PFSK-1 (cell line): Measurements from ENCODE around the gene LRRC74B.

ENCODE experiments used
- FOXP2 ChIP-seq: optimal IDR thresholded peaks from 2 replicates; pipeline ENCODE3; 2011; ENCODE audit warnings: borderline replicate concordance, control low read depth, inconsistent platforms; ENCODE audit not compliant: insufficient read depth; ENCODE audit errors: extremely low read length, extremely low read depth
- POLR2AphosphoS5 ChIP-seq: IDR thresholded peaks from 2 replicates; pipeline ENCODE4 v1.6.1; 2012; ENCODE audit warnings: low read depth, mild to moderate bottlenecking, control low read depth, low read length, moderate library complexity
- REST ChIP-seq, 2 experiments: IDR thresholded peaks; 2 replicates each; pipeline versions ENCODE4 v1.6.1 to v1.8.0; 2011 to 2012; ENCODE audit warnings: low read depth in 2 of 2, low read length in 2 of 2, control low read depth in 1 of 2, inconsistent platforms in 1 of 2, mild to moderate bottlenecking in 1 of 2, moderate library complexity in 1 of 2; ENCODE audit not compliant: insufficient read depth in 1 of 2
- SIN3A ChIP-seq: IDR thresholded peaks from 2 replicates; pipeline ENCODE4 v1.6.1; 2012; ENCODE audit warnings: mild to moderate bottlenecking, low read length, moderate library complexity, borderline replicate concordance; ENCODE audit not compliant: insufficient read depth
- TAF1 ChIP-seq: IDR thresholded peaks from 2 replicates; pipeline ENCODE4 v1.6.1; 2012; ENCODE audit warnings: low read length, control low read depth, borderline replicate concordance; ENCODE audit not compliant: insufficient read depth

Gene LRRC74B

GRCh38 chr22:21025266-21025665 lies 20.5 kb upstream of the LRRC74B start:
- TF ChIP-seq SIN3A (no peak), POLR2AphosphoS5 (no peak), TAF1 (no peak), REST (IDR thresholded peaks at IDR 0.05; ENCODE audit: insufficient read depth in 1 of 2, low read depth in 2 of 2, low read length in 2 of 2) (no peak), FOXP2 (no peak)

- TF ChIP-seq REST (IDR thresholded peaks at IDR 0.05; ENCODE audit: insufficient read depth in 1 of 2, low read depth in 2 of 2, low read length in 2 of 2), result no peak
- TF ChIP-seq FOXP2, result no peak
- no peak for TF ChIP-seq POLR2AphosphoS5
- TF ChIP-seq TAF1, result no peak
- no peak for TF ChIP-seq SIN3A
Measured at GRCh38 chr22:21025763-21026755, 19.7 kb upstream of the LRRC74B start.

DNA sequence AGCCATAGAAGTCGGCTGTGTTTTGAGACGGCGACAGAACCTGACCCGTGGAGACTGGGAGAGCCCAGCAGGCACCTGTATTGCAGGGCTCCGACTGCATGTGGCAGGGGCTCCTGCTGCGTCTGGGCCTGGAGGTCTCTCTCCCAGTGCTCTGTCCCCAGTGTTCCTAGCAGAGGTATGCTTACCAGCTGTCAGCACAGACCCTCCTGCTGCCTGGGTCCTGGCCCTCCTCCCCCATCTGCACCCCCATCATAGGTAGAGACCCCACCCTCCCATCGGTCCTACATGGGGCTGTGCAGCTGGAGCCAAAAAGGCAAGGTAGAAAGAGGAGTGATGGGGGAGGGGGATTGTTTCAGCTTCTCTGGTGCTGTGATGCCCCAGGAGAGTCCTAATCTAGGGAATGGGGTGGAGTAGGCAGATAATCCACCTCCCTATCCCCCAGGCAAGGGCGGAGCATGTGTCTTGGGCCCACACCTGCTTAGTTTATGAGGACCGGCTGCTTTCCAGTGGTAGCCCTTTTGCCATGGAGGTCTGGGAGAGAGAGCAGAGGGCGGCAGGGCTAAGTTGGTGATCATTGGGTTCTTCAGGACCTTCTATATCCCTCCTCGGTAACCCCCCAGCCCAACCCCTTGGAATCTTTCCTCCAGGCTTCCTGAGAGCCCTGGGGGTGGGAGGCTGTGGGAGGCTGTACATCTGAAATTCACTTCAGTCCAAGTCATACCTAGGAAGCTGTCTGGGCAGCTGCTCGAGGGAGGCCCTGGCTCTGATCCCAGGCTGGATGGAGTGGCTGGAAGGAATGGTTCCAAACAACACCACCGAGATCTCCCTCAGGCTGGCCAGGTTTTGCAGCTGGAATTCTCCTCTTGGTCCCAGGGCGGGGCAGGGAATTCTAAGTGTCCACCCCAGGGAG lies 18.7 kb upstream of the LRRC74B start:
- no peak for TF ChIP-seq SIN3A
- no peak for TF ChIP-seq POLR2AphosphoS5
- TF ChIP-seq TAF1, result no peak
- TF ChIP-seq REST (IDR thresholded peaks at IDR 0.05; ENCODE audit: insufficient read depth in 1 of 2, low read depth in 2 of 2, low read length in 2 of 2), result no peak
- TF ChIP-seq FOXP2, result no peak

DNA sequence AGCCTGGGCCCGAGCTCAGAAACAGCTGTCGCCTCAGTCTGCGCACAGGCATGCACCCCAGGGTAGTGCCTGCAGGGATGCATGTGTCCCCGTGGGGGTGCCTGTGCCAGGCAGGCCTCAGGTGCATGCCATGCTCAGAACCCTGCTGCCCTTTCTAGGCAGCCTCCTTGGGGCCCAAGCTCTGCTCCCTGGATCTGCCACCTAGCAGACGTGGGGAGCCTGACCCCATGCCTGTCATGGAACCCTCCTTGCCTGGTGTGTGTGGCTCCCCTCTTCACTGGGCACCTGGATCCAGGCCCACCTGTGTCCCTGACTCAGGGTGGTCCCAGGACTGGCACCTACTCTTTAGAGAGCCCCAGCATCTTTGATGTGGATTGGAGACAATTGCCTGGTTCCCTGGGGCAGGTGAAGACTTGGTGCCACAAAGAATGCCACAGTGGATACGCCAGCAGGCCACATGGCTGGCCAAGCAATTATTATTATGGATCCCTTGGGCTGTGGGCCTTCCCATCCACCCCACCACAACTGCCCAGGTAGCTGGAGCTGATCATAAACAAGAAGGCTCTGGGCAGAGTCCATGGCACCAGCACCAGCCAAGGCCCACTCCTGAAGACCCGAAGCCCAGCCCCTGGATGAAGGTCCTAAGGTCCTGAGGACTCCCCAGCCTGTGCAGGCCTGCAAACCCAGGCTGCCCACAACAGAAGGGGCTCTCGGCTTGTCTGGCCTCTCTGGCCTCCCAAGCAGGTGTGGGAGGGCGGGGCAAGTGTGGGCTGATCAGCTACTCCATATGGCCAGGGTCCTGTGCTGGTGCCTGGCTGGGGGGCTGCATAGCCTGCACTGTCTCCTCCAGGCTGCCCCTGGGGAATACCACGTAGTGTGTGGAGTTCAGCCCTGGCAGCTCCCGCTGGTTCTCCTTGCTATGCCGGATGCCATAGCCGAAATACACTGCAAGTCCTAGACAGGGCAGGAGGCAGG lies 17.2 kb upstream of the LRRC74B start:
- TF ChIP-seq FOXP2, result no peak
- TF ChIP-seq POLR2AphosphoS5, result no peak
- no peak for TF ChIP-seq REST (IDR thresholded peaks at IDR 0.05; ENCODE audit: insufficient read depth in 1 of 2, low read depth in 2 of 2, low read length in 2 of 2)
- no peak for TF ChIP-seq SIN3A
- TF ChIP-seq TAF1, result no peak
